ENCODE data around the gene OR52R1. TPM values are rescaled to one million over a fixed set of nuclear protein-coding genes. Genes with fewer than 3 reads are reported as not detected.

Gene OR52R1
- total and polyA plus RNA-seq, 10 of the 15 experiments (the other 5 are each of a cell fraction or from before 2014, with no cell fraction given) = not detected

DNA sequence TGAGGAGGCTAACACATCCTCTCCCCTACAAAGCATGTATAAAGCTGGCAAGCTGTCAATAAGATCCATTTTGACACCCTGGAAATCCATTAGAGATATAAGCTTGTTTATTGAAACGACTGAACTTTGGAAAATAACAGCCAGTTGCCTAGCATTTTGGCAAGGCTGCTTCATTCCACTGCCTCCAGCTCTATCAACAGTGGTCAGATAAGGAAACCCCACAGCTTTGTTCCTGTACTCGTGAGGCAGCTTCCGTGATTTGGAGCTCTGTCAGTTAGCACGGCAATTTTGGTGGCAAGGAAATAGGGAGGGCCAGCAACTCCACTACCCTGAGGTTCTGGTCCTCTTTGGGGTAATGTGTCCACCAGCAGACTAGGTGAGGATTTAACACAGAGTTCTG, 46.9 kb upstream of the OR52R1 start:
- no peak for ATAC-seq
- in situ Hi-C loops (cut with MboI) = no loop called here
- BruUV-seq (replicated peaks) = no TSS peak
- H2AFZ ChIP-seq (ENCODE audit: control insufficient read depth, low read depth, low read length) = no peak overlapping the region
- POLR2A ChIA-PET = no interaction called here
- no peak overlapping the region for H3K9ac ChIP-seq (ENCODE audit: control insufficient read depth, insufficient read depth, low read length)
- H3K4me1 ChIP-seq (ENCODE audit: control insufficient read depth, insufficient read depth, low read length) = no peaks in the 10 kb centered on the region
- no peak for DNase-seq (ENCODE audit: low read depth, low spot score)
- intact Hi-C loops (cut with micrococcal nuclease; ENCODE audit: unreplicated experiment) = no loop called here
- no peak overlapping the region for H3K4me3 ChIP-seq
- H3K36me3 ChIP-seq (ENCODE audit: control insufficient read depth in 2 of 2, insufficient read depth in 2 of 2, low read length in 1 of 2) = no peaks in the 10 kb centered on the region
- SMC1A ChIA-PET (ENCODE audit: uncharacterized antibody, unreplicated experiment) = interaction anchor here (0.8 kb wide), 1 partner anchor 11 kb away, joined by 3 read pairs; no protein-coding TSS in a partner anchor
- TF ChIP-seq RCOR1 (conservative IDR thresholded peaks at IDR 0.05; ENCODE audit: low read depth, low read length) (no peak), STAT3 (IDR thresholded peaks at IDR 0.05; ENCODE audit: low read depth, low read length) (no peak), ESRRA (IDR thresholded peaks at IDR 0.05; ENCODE audit: low read length) (no peak), DPF2 (IDR thresholded peaks at IDR 0.05) (no peak)
- TF ChIP-seq, protein P1, sequence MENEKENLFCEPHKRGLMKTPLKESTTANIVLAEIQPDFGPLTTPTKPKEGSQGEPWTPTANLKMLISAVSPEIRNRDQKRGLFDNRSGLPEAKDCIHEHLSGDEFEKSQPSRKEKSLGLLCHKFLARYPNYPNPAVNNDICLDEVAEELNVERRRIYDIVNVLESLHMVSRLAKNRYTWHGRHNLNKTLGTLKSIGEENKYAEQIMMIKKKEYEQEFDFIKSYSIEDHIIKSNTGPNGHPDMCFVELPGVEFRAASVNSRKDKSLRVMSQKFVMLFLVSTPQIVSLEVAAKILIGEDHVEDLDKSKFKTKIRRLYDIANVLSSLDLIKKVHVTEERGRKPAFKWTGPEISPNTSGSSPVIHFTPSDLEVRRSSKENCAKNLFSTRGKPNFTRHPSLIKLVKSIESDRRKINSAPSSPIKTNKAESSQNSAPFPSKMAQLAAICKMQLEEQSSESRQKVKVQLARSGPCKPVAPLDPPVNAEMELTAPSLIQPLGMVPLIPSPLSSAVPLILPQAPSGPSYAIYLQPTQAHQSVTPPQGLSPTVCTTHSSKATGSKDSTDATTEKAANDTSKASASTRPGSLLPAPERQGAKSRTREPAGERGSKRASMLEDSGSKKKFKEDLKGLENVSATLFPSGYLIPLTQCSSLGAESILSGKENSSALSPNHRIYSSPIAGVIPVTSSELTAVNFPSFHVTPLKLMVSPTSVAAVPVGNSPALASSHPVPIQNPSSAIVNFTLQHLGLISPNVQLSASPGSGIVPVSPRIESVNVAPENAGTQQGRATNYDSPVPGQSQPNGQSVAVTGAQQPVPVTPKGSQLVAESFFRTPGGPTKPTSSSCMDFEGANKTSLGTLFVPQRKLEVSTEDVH (IDR thresholded peaks at IDR 0.05; ENCODE audit: low read depth, partially characterized antibody) = no peak
- TF ChIP-seq, protein P2, sequence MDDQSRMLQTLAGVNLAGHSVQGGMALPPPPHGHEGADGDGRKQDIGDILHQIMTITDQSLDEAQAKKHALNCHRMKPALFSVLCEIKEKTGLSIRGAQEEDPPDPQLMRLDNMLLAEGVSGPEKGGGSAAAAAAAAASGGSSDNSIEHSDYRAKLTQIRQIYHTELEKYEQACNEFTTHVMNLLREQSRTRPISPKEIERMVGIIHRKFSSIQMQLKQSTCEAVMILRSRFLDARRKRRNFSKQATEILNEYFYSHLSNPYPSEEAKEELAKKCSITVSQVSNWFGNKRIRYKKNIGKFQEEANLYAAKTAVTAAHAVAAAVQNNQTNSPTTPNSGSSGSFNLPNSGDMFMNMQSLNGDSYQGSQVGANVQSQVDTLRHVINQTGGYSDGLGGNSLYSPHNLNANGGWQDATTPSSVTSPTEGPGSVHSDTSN (IDR thresholded peaks at IDR 0.05; ENCODE audit: insufficient replicate concordance, low read depth, low read length) = no peak
- 0% methylated on average over 4 of the region's 4 CpGs for WGBS (ENCODE audit: insufficient coverage, insufficient replicate concordance, low lambda C conversion rate, missing lambda C conversion rate)
- no peak overlapping the region for H3K4me2 ChIP-seq (ENCODE audit: control insufficient read depth, insufficient read depth)
- no peaks in the 10 kb centered on the region for H3K79me2 ChIP-seq (ENCODE audit: control insufficient read depth, insufficient read depth, low read length)
- CTCF ChIA-PET = no interaction called here
- RAD21 ChIA-PET (ENCODE audit: unreplicated experiment) = no interaction called here
- no peak overlapping the region for H3K27ac ChIP-seq (ENCODE audit: control insufficient read depth, insufficient read depth)
- FAIRE-seq = no peak
- no peaks in the 10 kb centered on the region for H3K27me3 ChIP-seq (replicated peaks in 1 of 2; ENCODE audit: control insufficient read depth in 2 of 2, insufficient read depth in 2 of 2, low read length in 1 of 2)
- no peaks in the 10 kb centered on the region for H3K9me3 ChIP-seq (replicated peaks; ENCODE audit: control insufficient read depth, insufficient read depth, low read length)
- H4K20me1 ChIP-seq (ENCODE audit: control insufficient read depth, insufficient read depth) = no peaks in the 10 kb centered on the region
